Measurements from ENCODE around the gene ITGA1.

The ITGA1 gene

DNA sequence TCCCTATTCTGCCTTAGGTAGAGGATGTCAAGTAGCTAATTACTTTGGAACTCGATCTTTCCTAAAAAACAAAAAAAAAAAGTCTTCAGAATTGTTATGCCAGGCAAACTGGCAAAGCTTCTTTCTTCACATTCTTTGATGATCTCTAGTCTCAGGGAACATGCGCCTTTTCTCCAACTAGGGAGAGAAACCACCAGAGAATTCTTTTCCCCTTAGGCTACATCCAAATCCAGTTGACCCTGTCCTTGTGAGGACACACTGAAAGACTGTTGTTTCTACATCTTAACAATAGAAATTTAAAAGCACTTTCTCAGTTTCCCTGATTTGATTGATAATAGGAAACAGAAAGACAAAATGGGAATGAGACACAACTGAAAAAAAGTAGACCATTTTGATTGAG, 106.7 kb downstream of the ITGA1 start:
- in situ Hi-C loops (cut with MboI; ENCODE audit: low sequenced_read_pairs), result no loop called here

DNA sequence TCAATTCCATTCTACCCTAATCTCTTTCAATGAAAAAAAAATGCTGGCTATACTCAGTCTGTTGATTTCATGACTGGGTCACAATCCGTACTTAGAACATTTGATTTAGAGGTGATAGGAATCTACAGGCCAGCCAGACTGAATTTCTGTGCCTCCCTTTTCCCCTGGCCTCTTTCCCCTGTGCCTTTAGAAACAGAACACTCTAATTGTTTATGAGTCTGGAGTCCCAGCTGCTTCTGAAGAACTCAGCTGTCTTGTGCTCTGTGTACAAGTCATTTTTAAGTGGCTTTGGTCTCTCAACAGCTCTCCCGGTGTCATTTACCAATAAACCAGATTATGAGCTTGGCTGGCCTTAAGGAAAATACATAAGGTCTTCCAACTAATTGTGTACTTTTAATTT, 107.4 kb downstream of the ITGA1 start:
- in situ Hi-C loops (cut with MboI; ENCODE audit: low sequenced_read_pairs), result no loop called here

- in situ Hi-C loops (cut with MboI; ENCODE audit: low sequenced_read_pairs), result no loop called here
Observed at GRCh38 chr5:52895572-52896413, 108.1 kb downstream of the ITGA1 start.

GRCh38 chr5:52896534-52897237, 109.0 kb downstream of the ITGA1 start:
- in situ Hi-C loops (cut with MboI; ENCODE audit: low sequenced_read_pairs), result no loop called here

GRCh38 chr5:52897238-52897614, 109.5 kb downstream of the ITGA1 start:
- in situ Hi-C loops (cut with MboI; ENCODE audit: low sequenced_read_pairs), result no loop called here

GRCh38 chr5:52898961-52899680, 111.4 kb downstream of the ITGA1 start:
- in situ Hi-C loops (cut with MboI; ENCODE audit: low sequenced_read_pairs), result no loop called here

DNA sequence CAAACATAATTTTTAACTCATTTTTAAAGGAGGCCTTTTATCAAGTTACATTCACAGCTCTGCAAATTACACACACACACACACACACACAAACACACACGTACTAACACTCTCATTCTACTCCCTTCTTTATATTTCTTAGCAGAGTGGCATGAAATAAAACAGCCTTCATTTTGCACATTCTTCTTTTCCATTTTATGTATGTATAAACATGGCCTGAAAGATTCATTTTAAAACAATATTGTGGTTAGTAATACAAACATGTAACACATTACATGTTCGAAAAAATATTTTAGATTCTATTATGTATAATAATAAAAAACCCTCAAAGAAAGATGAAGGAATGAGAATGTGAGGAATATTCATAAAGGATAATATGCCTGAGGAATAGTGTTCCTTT, 115.4 kb downstream of the ITGA1 start:
- in situ Hi-C loops (cut with MboI; ENCODE audit: low sequenced_read_pairs), result loop anchor here (25.0 kb wide), 1 partner anchor 216 kb away; no protein-coding TSS in a partner anchor

- in situ Hi-C loops (cut with MboI; ENCODE audit: low sequenced_read_pairs), result loop anchor here (25.0 kb wide), 1 partner anchor 219 kb away; no protein-coding TSS in a partner anchor
Observed at GRCh38 chr5:52906343-52906742, 118.6 kb downstream of the ITGA1 start.

GRCh38 chr5:52906845-52907244, 119.1 kb downstream of the ITGA1 start:
- in situ Hi-C loops (cut with MboI; ENCODE audit: low sequenced_read_pairs), result loop anchor here (25.0 kb wide), 1 partner anchor 220 kb away; no protein-coding TSS in a partner anchor

DNA sequence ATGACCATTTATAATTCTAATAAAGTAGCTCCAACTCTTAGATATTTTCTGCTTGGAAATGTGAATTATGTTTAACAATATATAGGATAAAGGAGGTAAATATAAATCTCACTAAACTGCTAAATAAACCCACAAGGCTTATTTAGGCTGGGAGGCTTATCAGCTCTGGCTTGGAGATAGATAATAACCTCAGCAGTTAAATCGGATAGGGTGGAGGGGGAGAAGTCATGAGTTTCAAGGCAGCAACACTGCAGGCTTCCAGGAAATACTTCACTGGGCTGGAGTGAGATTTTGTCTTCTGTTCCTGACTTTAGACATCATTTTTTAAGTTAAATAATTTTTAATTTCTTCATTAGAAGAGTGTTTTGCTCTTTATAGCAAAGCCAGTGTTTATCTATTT, 121.5 kb downstream of the ITGA1 start:
- in situ Hi-C loops (cut with MboI; ENCODE audit: low sequenced_read_pairs), result loop anchor here (25.0 kb wide), 1 partner anchor 222 kb away; no protein-coding TSS in a partner anchor

- in situ Hi-C loops (cut with MboI; ENCODE audit: low sequenced_read_pairs), result loop anchor here (25.0 kb wide), 1 partner anchor 223 kb away; no protein-coding TSS in a partner anchor
Observed at GRCh38 chr5:52910071-52910470, 122.4 kb downstream of the ITGA1 start.

GRCh38 chr5:52915176-52915875, 127.6 kb downstream of the ITGA1 start:
- in situ Hi-C loops (cut with MboI; ENCODE audit: low sequenced_read_pairs), result loop anchor here (25.0 kb wide), 1 partner anchor 228 kb away; no protein-coding TSS in a partner anchor

DNA sequence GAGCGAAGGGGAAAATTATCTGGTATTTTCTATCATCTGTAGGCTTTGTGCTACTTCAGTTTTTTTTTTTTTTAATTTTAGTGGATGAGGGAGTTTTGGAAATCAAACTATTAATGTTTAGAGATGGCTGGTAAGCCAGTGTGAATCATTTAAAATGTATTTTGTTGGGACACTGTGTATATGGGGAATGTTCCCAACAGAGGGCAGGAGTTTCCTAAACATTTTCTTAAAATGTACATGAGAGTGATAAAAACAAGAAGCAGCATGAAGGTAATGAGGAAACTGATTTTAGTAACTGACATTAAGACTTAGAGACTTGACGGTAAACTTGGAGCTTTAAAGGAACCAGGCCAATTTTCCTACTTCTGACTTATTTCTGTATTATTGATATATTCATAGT, 133.2 kb downstream of the ITGA1 start:
- in situ Hi-C loops (cut with MboI; ENCODE audit: low sequenced_read_pairs), result loop anchor here (25.0 kb wide), 1 partner anchor 234 kb away; no protein-coding TSS in a partner anchor

- in situ Hi-C loops (cut with MboI; ENCODE audit: low sequenced_read_pairs), result loop anchor here (25.0 kb wide), 1 partner anchor 235 kb away; no protein-coding TSS in a partner anchor
Observed at GRCh38 chr5:52922384-52922783, 134.7 kb downstream of the ITGA1 start.

DNA sequence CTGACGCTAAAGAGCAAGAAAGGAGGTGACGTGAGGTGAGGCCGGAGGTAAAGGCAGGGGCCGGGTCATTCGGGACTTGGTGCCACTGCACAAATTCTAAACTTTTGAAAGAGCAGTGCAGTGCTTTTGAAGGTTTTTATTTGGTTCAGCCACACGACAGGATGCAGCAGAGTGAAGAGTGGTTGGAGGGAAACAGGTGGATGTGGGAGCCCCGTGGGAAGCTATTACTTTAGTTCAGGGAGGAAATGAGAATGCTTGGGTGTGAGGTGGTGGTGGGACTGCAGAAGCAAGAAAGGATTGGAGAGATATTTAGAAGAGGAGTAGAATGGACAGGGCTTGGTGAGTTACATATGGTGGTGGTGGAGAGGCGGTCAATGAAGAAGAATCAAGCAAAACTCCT, 136.7 kb downstream of the ITGA1 start:
- in situ Hi-C loops (cut with MboI; ENCODE audit: low sequenced_read_pairs), result loop anchor here (25.0 kb wide), 1 partner anchor 237 kb away; no protein-coding TSS in a partner anchor

- in situ Hi-C loops (cut with MboI; ENCODE audit: low sequenced_read_pairs), result no loop called here
Observed at GRCh38 chr5:52925001-52925400, 137.3 kb downstream of the ITGA1 start.

GRCh38 chr5:52928689-52929088, 141.0 kb downstream of the ITGA1 start:
- in situ Hi-C loops (cut with MboI; ENCODE audit: low sequenced_read_pairs), result no loop called here

DNA sequence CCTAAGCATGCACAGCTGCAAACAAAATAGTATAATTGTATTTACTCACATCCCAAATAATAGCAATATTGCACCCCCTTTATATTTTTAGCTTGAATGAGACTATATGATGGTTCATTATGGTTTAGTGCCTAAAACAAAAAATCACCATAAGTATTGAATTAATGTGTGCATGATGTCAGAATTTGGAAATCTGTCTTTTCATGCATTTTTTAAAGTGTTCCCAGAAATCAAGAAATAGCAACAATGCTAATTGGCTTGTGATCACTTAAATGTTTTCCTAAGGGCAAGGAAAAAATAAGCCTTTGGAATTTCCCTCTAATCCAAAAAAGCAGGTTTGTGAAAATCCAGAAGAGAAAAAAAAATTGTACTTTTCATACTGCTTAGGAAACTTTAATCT, 150.5 kb downstream of the ITGA1 start:
- in situ Hi-C loops (cut with MboI; ENCODE audit: low sequenced_read_pairs), result no loop called here

- in situ Hi-C loops (cut with MboI; ENCODE audit: low sequenced_read_pairs), result no loop called here
Observed at GRCh38 chr5:52943285-52943684, 155.6 kb downstream of the ITGA1 start.

DNA sequence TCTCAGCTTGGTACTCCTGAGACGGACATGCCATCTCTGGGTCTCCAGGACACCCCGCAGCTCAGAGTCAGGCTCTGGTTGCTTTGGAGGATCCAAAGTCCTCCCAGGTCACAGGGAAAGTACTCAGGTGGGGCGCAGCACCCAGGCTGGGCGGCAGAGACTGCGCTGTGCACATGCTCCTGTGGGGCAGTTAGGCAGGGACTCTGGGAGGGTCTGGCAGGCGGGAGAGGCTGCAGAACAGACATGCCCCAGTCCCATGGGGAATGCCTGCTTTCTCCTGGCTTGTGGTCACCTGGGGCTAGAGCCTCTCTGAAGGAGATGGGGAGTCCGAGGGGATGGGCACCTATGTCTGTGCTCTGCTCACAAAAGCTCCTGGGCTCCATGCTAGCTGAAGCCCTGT, 156.1 kb downstream of the ITGA1 start:
- in situ Hi-C loops (cut with MboI; ENCODE audit: low sequenced_read_pairs), result no loop called here

All from HL-60/S4 treated with retinoic acid at 250 ng/mL for 4 days and 3 days (cell line).